GM11168 (cell line): ENCODE results near the gene ASZ1.
"Not testable (repeated sequence)": the region's sequence is repeated elsewhere in the genome, so short reads cannot be mapped to it uniquely, and the experiment has no call there.

Source experiments
- in situ Hi-C: fragments of 300-500 bp; cut with MboI; formaldehyde crosslinking; loops from one replicate; pipeline ENCODE4 v1.12.0; 2022; ENCODE audit warnings: low sequenced_read_pairs; ENCODE audit not compliant: unreplicated experiment

ASZ1 gene, protein sequence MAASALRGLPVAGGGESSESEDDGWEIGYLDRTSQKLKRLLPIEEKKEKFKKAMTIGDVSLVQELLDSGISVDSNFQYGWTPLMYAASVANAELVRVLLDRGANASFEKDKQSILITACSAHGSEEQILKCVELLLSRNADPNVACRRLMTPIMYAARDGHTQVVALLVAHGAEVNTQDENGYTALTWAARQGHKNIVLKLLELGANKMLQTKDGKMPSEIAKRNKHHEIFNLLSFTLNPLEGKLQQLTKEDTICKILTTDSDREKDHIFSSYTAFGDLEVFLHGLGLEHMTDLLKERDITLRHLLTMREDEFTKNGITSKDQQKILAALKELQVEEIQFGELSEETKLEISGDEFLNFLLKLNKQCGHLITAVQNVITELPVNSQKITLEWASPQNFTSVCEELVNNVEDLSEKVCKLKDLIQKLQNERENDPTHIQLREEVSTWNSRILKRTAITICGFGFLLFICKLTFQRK

DNA sequence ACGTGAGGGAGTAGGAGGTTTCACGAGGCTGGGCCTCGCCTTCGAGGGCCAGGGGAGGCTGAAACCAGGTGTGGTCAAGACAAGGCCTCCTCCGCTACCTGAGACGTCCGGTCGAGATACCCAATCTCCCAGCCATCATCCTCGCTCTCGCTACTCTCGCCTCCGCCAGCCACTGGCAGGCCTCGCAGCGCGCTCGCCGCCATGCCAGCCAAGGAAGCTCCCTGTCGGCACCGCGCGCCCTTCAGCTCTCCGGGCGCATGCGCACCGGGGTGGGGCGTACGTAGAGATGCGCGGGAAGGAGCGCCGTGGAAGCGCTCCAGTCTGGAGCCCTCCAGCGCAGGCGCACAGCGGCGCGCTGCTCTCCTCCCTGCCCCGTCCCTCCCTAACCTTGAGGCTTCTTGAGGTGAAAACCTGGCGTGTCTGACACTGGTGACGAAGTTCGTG is at the start of gene ASZ1:
Gene ASZ1 (minus strand): TSS at position 236 of the 444 bp plus-strand sequence. CDS start 33 bp downstream, at position 203.
- in situ Hi-C loops = no loop called here

DNA sequence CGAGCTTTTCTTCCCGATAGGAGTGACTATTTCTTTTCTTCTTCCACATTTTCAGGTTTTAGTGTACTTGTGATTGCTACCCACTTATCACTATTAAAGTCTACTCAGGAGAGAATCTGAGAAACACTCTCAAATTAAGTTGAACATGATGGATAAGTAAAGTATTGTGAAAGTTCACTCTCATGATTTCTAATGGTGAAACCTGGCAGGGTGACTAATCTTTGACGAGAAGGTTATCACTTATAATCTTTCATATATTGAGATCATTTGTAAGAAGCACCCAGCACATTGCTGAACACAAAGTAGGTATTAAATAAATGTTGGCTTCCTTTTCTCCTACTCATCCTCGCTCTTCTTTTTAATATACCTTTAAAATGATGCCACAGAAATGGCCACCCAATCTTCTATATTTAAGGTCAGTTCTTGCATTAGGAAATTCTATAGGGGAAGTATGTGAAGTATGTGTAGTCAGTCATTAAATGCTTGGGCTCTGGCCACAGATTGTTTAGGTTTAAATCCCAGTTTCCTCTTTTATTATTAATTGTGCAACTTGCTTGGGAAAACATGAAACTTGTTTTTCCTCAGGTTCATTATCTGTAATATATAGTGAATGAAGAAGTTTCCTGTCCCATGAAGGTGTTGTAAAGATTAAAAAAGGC is 49.4 kb upstream of the ASZ1 start:
- in situ Hi-C loops = no loop called here

DNA sequence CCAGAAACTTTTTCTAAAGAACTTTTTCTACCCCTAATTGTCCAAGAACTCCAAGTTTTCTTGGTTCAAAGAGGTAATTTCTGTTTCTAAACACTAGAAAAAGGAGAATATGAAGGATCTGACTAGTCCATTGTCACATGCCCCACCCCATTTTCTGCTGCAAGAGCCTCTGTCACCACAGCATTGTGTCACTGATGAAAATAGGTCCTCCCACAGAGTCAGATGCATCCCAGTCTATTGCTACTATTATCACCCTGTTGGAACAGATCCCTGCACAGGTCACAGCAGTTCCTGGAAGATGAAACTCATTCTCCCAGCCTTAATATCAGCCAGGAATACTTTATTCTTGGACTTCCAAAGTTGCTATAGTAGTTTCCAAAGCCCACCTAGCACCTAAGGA is 45.0 kb upstream of the ASZ1 start:
- in situ Hi-C loops = no loop called here

DNA sequence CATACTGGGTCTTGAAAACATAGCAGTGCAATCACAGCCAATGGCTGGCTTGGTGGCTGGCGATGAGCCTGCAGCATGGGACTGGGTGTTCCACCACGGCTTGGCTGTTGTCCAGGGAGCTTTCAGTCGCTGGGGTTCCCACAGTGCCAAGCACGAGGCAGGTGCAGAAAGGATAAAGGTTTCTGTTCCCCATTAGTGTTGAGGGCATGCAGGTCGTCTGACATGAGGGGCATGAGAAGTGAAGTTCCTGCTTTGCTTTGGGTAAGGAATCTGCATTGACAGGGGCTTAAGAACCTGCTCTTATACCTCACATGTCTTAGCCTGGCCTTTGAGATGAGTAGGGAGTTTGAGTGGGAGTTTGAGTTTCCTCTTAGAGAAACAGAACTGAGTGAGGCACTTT is 43.5 kb upstream of the ASZ1 start:
- in situ Hi-C loops = no loop called here

DNA sequence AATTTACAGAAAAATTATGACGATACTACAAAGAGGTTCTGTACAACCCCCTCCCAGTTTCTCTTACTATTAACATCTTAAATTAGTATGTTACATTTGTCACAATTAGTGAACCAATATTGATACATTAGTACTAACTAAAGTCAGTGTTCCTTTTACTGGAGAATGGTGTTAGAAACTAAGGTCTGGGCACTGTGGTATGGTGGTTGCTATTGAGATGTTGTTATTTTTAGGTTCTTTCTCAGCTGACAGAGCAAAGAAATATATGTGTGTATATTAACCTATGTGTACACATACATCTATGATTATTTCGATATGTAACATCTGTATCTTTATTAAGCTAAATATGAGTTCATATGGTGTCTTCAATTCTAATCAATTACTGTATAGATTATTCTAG is 40.9 kb upstream of the ASZ1 start:
- in situ Hi-C loops = no loop called here

DNA sequence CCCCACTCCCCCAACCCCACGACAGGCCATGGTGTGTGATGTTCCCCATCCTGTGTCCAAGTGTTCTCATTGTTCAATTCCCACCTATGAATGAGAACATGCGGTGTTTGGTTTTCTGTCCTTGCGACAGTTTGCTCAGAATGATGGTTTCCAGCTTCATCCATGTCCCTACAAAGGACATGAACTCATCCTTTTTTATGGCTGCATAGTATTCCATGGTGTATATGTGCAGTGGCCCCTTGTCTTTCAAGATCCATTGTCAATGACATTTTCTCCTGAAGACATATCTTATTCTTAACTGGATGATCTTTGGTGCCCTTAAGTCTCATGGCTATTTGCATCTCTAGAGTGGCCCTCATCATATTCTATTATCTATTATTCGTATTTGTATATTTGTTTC is 33.5 kb upstream of the ASZ1 start:
- in situ Hi-C loops = not testable (repeated sequence)

DNA sequence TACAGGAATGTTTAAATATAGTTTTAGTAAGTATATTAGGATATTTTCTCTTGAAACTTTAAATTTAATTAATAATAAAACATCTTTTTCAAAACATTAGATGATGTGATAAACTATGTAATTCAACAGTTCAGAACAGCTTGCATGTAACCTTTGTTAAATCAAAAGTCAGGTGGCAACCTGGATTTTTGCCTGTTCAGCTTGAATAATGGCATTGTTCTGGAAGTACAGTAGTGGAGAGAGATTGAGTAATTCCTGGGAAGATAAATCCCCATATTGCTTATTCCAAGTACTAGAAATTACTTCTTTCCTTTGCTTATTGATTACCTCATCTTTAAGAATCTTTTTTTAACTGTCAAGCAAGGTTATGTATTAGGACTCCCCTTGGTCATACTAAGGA is 32.4 kb upstream of the ASZ1 start:
- in situ Hi-C loops = no loop called here

DNA sequence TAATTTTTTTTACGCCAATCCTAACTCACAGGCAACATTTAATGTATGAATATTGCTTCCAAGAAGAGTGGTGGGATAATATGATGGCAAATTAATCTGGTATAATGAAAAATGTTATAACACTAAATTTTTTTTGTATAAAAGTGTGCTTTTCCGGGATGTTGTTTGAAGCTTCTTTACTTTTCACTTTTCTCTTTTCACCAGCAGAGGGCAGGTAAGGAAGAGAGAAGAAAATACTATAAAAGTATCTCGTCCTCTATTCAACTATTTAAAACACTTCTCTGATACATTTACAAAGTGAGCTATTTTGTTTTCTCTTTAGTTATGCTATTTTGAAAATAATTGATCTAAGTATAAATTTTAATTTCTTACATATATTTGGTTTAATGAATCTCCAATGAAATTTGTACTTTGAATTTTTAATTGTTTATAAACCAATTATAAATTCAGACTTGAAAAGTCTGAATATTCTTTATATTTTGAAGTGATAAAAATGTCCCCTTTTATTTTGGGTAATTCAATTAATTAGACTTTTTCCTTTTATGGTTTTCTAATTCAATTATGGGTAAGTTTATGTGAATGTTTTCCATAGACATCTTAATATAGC is 31.8 kb upstream of the ASZ1 start:
- in situ Hi-C loops = no loop called here

DNA sequence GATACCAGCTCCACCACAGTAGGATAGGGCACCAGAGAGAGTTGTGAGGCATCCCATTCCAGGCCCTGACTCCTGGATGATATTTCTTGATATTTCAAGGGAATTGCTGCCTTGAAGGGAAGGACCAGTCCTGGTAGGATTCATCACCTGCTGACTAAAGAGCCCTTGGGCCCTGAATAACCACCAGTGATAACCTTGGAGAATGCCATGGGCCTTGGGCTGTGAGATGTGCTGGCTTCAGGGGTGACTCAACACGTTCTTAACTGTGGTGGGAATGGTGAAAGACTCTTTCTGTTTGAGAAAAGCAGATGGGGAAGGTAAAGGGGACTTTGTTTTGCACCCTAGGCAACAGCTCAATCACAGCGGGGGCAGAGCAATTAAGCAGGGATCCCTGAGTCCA is 21.4 kb upstream of the ASZ1 start:
- in situ Hi-C loops = no loop called here

DNA sequence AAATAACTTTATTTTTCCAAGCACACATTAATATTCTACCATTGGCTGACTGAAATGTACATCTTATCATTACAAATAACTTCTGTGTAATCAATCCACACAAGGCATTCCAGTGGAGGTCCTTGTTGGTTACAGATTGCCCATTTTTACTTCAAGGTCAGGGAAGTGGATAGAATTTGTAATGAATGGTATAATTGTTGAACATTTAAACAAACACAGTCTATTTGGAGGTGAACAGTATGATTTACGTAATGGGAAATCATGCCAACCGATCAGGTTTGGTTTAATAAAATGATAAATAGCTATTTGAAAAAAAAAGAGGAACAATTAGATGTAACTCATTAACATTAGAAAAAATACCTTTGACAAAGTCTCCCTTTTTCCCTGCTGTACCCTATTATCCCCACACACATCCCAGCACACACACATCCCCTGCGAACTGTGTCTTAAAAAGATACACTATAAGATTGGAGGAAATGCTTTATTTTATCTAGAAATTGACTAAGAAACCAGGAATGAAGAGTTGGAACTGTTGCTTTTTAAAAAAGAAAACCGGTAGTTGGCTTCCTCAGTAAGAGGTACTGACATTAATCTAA is 19.0 kb upstream of the ASZ1 start:
- in situ Hi-C loops = no loop called here

DNA sequence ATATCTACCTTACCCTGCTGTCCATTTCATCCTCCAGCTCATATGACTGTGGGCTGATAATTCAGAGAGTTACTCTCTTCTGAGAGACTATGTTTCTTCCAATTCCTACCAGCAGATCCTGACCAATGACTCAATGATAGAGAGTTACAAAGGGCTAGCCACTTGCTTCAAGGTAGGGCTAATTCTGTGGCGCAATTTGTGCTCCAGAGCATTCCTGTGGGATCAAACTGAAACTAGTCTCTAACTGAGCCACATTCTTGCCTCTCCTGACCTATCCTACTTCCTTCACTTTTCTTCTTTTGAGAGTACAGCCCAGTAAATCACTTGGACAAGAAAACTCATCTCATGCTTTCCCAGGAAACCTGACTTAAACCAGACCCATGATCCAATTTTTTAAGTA is 17.9 kb upstream of the ASZ1 start:
- in situ Hi-C loops = no loop called here

DNA sequence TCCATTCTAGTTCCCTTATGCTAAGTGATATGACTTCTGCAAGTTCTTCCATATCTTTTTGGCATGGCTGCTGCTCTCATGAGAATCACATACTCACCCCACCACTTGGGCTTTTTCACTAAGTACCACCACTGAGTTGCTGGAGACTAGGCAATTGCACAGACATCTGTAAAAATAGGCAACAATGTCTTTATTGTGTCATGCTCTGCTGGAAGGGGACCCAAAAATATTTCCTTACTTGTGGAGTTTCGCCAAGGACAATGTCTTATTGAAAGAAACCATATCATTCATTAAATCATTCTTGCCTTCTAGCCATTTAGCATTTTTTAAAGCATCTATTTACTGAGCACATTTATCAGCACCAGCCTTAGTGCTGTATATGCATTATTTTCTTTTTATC is 17.4 kb upstream of the ASZ1 start:
- in situ Hi-C loops = no loop called here

DNA sequence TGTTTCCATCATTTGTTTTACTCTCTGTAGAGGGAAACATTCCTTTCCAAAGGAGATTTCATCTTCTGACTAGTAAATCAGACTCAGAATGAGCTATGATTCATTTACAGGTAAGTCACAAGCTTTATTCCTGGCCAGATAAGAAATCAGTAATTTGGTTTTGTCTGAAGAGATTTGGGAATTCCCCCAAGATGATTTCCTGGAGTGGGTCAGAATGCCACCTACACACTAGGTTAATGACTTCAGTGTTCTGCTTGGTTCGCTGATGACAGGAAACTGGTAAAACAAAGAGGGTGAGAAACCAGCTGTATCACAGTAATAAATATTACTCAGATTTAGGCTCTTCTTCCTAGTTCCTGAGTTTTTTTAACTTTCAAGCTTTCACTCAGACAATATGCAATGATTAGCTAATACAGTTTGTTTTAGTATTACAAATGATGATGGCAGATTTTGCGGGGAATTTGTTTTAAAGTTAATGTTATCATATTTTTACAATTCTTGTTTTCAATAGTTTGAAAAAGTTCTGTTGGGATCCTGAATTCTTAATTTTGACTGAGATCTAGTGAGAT is 8.3 kb upstream of the ASZ1 start:
- in situ Hi-C loops = no loop called here

DNA sequence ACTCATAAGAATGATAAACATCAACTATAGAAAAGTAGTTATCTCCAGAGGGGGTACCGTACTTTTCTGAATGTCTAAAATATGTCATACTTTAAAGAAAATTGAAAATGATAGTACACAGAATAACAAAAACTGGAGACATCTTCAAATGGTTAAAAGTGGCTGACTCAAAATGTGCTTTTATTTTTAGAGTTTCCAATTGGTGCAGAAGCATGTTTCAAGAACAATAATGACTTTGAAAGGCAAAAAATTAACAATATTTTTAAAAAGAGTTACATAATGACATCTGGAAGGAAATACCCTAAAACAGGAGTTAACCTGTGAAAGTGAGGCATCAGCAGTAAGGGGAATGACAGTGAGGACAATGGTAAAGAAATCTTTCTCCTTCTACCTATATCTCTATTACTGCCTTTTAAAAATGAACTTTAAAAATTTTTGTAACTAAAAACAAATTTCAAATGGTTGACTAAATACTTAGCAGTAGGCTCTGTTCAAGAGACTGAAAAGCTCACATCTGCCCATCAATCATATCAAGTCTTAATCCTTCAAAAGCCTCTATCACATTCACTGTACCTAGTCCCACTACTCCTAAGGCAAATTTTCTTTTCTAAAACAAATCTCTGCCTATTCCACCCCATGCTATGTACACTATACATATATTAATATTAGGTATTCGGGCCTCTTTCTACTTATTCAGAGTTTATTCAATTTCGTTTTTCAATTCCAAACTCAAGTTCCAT is 3.0 kb downstream of the ASZ1 start:
- in situ Hi-C loops = no loop called here

DNA sequence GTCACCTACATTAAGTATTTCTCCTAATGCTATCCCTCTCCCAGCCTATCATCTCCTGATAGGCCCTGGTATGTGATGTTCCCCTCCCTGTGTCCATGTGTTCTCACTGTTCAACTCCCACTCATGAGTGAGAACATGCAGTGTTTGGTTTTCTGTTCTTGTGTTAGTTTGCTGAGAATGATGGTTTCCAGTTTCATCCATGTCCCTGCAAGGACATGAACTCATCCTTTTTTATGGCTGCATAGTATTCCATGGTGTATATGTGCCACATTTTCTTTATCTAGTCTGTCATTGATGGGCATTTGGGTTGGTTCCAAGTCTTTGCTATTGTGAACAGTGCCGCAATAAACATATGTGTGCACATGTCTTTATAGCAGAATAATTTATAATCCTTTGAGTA is 12.7 kb downstream of the ASZ1 start:
- in situ Hi-C loops = not testable (repeated sequence)

DNA sequence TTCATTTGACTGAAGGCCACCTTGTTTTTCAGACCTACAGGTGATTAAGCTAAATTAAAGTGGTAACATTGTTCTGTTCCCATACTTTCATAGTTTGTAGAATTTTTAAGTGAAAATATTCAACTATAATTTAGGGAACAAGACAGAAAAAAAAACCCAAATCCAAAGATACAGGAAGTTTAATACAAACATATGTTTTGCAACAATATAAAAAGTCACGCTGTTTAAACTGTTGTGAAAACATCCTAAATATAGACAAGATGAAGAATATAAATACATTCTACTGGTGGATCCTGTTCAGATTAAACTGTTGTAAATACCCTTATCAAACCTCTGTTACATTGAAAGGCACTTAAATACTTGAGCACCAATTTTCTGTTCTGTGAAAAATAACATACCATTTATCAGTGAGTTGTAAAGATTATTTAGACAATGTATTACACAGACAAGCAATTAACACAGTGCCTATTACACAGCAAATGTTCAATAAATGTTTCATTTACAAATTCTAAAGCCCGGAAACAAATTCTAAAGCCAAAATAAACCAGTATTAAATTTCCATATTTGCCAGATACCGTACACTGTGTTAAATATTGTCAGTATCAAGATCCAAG is 14.2 kb downstream of the ASZ1 start:
- in situ Hi-C loops = no loop called here

DNA sequence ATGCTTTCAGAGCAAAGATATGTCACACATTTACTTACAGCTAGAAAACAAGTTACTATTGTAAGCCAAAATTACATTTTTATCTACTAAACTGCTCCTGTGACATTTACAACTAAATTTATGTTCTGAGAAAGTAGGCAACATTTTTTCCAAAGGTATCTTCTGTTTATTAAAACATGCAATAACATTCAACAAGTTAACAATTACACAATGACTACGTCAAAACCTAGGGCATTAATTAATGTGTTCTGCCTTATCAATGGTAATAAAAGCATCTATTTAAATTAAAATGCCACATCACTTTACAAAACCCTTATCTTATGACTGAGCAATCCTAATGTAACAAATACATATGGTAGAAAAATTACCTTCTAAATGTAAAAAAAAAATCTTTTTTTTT is 14.9 kb downstream of the ASZ1 start:
- in situ Hi-C loops = no loop called here

DNA sequence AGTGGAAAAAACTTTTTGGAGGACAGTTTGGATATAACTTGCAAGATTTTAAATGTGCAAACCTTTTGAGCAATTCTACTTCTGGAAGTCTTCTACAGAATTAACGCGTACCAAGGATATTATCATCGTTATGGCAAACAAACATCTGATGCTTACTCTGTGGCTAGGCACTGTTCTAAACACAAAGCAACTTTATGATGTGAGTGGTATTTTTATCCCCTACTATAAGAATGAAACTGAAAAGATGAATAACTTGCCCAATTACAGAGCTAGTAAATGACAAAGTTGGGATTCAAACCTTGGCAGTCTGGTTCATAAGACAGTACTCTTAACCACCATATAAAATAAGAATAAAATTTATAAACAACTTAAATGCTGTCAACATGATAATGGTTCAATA is 15.8 kb downstream of the ASZ1 start:
- in situ Hi-C loops = no loop called here

DNA sequence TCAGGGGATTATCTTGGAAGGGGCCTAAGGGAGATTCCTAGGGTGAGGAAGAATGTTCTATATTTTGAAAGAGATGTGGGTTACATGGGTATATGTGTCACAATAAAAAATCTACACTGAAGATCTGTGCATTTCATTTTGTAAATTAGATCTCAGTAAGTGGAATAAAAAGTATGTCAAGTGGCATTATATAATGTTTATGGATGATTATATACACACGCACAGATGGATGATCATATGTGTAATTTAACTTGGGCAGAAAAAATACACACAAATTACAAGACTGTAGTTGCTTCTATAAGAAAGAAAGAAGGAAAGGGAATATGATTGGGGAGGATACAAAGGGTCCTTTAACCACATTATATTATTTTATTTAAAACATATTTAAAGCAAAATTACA is 18.5 kb downstream of the ASZ1 start:
- in situ Hi-C loops = no loop called here

DNA sequence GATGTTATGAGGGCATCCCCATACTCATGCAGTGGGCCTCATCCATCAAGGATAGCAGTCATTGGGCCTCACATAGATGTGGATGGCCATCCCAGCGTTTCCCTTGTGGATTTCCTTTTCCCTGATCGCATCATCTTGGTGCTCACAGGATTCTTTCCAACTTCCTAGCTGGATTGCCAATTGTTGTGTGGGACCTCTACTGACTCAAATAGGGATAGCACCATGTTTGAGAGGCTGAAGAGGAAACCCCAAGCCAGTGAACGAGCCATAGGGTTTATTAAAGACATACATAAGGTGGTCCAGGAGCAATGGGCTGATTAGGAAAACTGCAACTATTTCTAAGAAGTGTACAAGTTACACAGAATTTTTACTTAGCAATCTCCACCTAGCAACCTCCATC is 21.8 kb downstream of the ASZ1 start:
- in situ Hi-C loops = no loop called here
